ENCODE results near the gene RAD51AP1. TPM values are rescaled to one million over a fixed set of nuclear protein-coding genes. Genes with fewer than 3 reads are reported as not detected.
"Not testable (repeated sequence)": the region's sequence is repeated elsewhere in the genome, so short reads cannot be mapped to it uniquely, and the experiment has no call there.

RAD51AP1 gene
- total RNA-seq, 1 donor from 2014 or later: 5.6 TPM

DNA sequence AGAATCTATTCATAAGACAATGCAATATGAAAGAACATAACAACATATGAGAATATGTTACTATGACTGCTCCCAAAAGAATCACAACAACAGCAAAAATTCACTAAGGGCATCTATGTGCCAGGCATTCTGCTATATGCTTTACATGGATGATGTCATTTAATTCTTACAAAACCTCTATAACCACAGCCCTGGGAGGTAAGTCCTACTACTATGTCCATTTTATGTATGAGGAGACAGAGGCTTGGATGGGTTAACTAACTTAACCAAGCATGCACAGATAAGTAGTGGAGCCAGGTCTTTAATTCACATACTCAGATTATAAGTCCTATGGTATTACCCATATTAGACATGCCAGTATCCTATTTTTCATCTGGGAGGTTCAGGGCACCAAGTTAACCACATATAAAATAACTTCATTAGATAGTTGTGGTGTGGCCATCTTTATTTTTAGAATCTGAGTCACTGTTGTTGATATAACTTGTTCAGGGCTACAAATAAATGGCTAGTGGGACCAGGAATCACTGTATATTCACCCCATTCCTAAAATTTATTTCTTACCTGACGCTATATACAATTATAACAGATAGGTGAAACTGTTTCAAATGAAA, 33.2 kb upstream of the RAD51AP1 start:
- ChIA-PET POLR2A (no interaction called here), CTCF (no interaction called here)
- H3K36me3 Mint-ChIP-seq (ENCODE audit: low read depth): peaks cover 45% of the 10 kb centered on the region
- ATAC-seq (ENCODE audit: low read depth) (no peak), DNase-seq (no peak)
- peaks cover 13% of the 10 kb centered on the region for H3K4me1 Mint-ChIP-seq
- TF ChIP-seq, protein P1, sequence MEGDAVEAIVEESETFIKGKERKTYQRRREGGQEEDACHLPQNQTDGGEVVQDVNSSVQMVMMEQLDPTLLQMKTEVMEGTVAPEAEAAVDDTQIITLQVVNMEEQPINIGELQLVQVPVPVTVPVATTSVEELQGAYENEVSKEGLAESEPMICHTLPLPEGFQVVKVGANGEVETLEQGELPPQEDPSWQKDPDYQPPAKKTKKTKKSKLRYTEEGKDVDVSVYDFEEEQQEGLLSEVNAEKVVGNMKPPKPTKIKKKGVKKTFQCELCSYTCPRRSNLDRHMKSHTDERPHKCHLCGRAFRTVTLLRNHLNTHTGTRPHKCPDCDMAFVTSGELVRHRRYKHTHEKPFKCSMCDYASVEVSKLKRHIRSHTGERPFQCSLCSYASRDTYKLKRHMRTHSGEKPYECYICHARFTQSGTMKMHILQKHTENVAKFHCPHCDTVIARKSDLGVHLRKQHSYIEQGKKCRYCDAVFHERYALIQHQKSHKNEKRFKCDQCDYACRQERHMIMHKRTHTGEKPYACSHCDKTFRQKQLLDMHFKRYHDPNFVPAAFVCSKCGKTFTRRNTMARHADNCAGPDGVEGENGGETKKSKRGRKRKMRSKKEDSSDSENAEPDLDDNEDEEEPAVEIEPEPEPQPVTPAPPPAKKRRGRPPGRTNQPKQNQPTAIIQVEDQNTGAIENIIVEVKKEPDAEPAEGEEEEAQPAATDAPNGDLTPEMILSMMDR (IDR thresholded peaks at IDR 0.05): no peak
- no peaks in the 10 kb centered on the region for H3K27me3 Mint-ChIP-seq
- H3K9me3 Mint-ChIP-seq: no peaks in the 10 kb centered on the region
- no peak overlapping the region for H3K27ac Mint-ChIP-seq
- intact Hi-C loops (cut with micrococcal nuclease): no loop called here
- H3K4me3 Mint-ChIP-seq: no peak overlapping the region

DNA sequence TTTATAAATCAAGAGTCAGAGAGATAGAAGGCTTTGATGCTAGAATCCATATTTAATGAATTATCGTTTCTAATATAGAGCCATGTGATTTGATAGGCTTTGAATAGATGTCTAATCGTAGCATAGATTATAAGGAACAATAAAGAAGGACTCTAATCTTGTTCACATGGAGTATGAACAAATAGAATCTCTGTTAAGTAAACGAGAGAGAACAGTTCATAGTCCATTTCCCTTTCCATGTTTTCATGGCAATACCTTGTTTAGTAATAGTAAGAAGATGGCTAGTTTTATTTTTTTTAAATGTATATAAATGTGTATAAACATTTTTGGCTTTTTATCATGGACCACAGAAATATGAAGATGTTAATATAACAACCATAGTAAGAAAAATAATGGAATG, 32.3 kb upstream of the RAD51AP1 start:
- Mint-ChIP-seq H3K27me3 (no peaks in the 10 kb centered on the region), H3K9me3 (no peaks in the 10 kb centered on the region), H3K27ac (no peak overlapping the region), H3K4me1 (peaks cover 13% of the 10 kb centered on the region), H3K36me3 (ENCODE audit: low read depth) (peaks cover 39% of the 10 kb centered on the region), H3K4me3 (no peak overlapping the region)
- ChIA-PET CTCF (no interaction called here), POLR2A (interaction anchor here (0.6 kb wide), 1 partner anchor 234 kb away, joined by 3 read pairs; no protein-coding TSS in a partner anchor)
- intact Hi-C loops (cut with micrococcal nuclease): no loop called here
- DNase-seq (no peak), ATAC-seq (ENCODE audit: low read depth) (no peak)
- TF ChIP-seq, protein P1 (IDR thresholded peaks at IDR 0.05): no peak

DNA sequence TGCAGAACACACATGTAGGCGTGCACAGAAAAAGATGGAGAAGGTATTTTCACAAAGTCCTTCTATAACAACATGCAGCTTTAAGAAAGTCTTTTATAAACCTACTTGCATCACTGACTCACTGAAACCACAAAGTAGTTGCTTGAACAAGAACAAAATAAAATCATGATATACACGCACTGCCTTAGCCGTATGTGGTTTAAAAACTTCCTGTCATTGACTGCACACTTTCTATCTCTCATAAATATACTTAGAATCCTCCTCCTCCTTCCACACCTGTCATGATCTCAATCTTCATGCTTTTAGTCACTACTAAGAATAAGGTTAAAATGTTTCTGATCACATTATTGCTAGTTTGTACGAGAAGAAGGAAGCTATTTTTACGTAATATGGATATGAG, 31.8 kb upstream of the RAD51AP1 start:
- DNase-seq: no peak
- intact Hi-C loops (cut with micrococcal nuclease): no loop called here
- ChIA-PET POLR2A (interaction anchor here (0.6 kb wide), 1 partner anchor 235 kb away, joined by 3 read pairs; no protein-coding TSS in a partner anchor), CTCF (no interaction called here)
- Mint-ChIP-seq H3K4me1 (peaks cover 13% of the 10 kb centered on the region), H3K9me3 (no peaks in the 10 kb centered on the region), H3K36me3 (ENCODE audit: low read depth) (peaks cover 36% of the 10 kb centered on the region), H3K4me3 (no peak overlapping the region), H3K27me3 (no peaks in the 10 kb centered on the region), H3K27ac (no peak overlapping the region)
- TF ChIP-seq, protein P1 (IDR thresholded peaks at IDR 0.05): no peak
- ATAC-seq (ENCODE audit: low read depth): no peak

DNA sequence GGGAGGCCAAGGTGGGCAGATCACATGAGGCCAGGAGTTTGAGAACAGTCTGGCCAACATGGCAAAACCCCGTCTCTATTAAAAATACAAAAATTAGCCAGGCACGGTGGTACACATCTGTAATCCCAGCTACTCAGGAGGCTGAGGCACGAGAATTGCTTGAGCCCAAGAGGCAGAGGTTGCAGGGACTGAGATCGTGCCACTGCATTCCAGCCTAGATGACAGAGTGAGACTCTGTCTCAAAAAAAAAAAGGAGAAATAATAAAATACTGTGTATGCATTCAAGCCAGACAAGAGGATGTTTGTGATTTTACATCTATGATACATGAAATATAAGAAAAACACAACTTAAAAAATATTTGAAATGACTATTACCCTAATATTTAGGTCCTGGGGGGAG, 30.2 kb upstream of the RAD51AP1 start:
- peaks cover 13% of the 10 kb centered on the region for H3K4me1 Mint-ChIP-seq
- DNase-seq; POLR2A ChIA-PET; ATAC-seq (ENCODE audit: low read depth); H3K27ac Mint-ChIP-seq; H3K27me3 Mint-ChIP-seq; H3K4me3 Mint-ChIP-seq; H3K9me3 Mint-ChIP-seq; CTCF ChIA-PET; intact Hi-C loops (cut with micrococcal nuclease): not testable (repeated sequence)
- H3K36me3 Mint-ChIP-seq (ENCODE audit: low read depth): peaks cover 27% of the 10 kb centered on the region

DNA sequence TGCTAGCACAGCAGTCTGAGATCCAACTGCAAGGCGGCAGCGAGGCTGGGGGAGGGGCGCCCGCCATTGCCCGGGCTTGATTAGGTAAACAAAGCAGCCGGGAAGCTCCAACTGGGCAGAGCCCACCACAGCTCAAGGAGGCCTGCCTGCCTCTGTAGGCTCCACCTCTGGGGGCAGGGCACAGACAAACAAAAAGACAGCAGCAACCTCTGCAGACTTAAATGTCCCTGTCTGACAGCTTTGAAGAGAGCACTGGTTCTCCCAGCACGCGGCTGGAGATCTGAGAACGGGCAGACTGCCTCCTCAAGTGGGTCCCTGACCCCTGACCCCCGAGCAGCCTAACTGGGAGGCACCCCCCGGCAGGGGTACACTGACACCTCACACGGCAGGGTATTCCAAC, 29.4 kb upstream of the RAD51AP1 start:
- ATAC-seq (ENCODE audit: low read depth); H3K27me3 Mint-ChIP-seq; POLR2A ChIA-PET; CTCF ChIA-PET; H3K9me3 Mint-ChIP-seq; DNase-seq; H3K27ac Mint-ChIP-seq; intact Hi-C loops (cut with micrococcal nuclease); H3K4me3 Mint-ChIP-seq: not testable (repeated sequence)
- Mint-ChIP-seq H3K36me3 (ENCODE audit: low read depth) (peaks cover 19% of the 10 kb centered on the region), H3K4me1 (peaks cover 13% of the 10 kb centered on the region)

DNA sequence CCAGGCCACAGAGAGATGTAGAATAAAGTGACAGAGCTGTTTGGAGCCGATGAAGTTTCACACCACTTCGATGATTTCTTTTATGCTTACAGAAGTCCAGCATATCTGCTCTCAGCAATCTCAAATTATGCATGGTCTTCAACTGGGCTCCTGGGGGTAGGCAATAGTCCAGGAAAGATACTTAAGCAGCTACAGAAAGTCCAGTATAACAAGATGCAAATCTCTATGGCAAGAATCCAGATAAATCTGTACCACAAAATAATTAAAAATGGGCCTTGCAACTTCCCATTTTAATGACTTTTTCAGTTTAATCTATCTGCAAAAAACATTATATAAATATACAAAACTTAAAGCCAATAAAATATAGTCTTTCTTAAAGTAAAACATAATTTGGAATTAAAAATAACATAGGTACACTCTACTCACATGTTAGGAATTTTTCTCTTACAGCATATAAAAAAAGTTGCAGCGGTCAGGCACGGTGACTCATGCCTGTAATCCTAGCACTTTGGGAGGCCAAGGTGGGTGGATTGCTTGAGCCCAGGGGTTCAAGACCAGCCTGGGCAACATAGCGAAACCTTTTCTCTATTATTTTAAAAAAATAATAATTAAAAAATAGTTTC, 20.5 kb upstream of the RAD51AP1 start:
- TF ChIP-seq, protein P1 (IDR thresholded peaks at IDR 0.05): no peak
- Mint-ChIP-seq H3K9me3 (no peaks in the 10 kb centered on the region), H3K36me3 (ENCODE audit: low read depth) (peaks cover 56% of the 10 kb centered on the region), H3K27ac (no peak overlapping the region), H3K27me3 (no peaks in the 10 kb centered on the region), H3K4me3 (no peak overlapping the region), H3K4me1 (no peaks in the 10 kb centered on the region)
- ATAC-seq (ENCODE audit: low read depth) (no peak), DNase-seq (no peak)
- intact Hi-C loops (cut with micrococcal nuclease): no loop called here
- CTCF ChIA-PET: no interaction called here
- POLR2A ChIA-PET: no interaction called here

DNA sequence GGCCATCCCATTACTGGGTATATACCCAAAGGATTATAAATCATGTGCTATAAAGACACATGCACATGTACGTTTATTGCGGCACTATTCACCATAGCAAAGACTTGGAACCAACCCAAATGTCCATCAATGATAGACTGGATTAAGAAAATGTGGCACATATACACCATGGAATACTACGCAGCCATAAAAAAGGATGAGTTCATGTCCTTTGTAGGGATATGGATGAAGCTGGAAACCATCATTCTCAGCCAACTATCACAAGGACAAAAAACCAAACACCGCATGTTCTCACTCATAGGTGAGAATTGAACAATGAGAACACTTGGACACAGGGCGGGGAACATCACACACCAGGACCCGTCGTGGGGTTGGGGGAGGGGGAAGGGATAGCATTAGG, 15.2 kb upstream of the RAD51AP1 start:
- ATAC-seq (ENCODE audit: low read depth); H3K4me1 Mint-ChIP-seq; H3K27ac Mint-ChIP-seq; intact Hi-C loops (cut with micrococcal nuclease); H3K4me3 Mint-ChIP-seq; H3K9me3 Mint-ChIP-seq; POLR2A ChIA-PET; H3K27me3 Mint-ChIP-seq; DNase-seq; CTCF ChIA-PET: not testable (repeated sequence)
- peaks cover 67% of the 10 kb centered on the region for H3K36me3 Mint-ChIP-seq (ENCODE audit: low read depth)

Data from activated B cell treated with CpG ODN at 0.5 μM for 24 hours (primary cell).